ENCODE measurements around the gene RGS7.

GRCh38 chr1:241180569-241180968 is 176.4 kb downstream of the RGS7 start:
- TF ChIP-seq CTCF (IDR thresholded peaks at IDR 0.05; ENCODE audit: poor library complexity), result no peak
- TF ChIP-seq EZH2phosphoT487 (IDR thresholded peaks at IDR 0.05; ENCODE audit: low read depth, severe bottlenecking, unreplicated experiment), result no peak

Measured in hepatocyte (in vitro differentiated cells).